Left lung (tissue), 10 donors: ENCODE data around the gene SPRING1. TPM values are rescaled to one million over a fixed set of nuclear protein-coding genes. Genes with fewer than 3 reads are reported as not detected.

ENCODE experiments used
- ATAC-seq: fragments of 200-7000 bp; cut with Tn5 transposase; one replicate; pipeline ENCODE4 v1.9.1; 2020; ENCODE audit warnings: moderate library complexity
- DNase-seq, 4 donors: peaks; one replicate each; pipeline ENCODE4 v3.0.0-alpha.2; 2013 to 2020
- H3K27ac ChIP-seq, 2 donors: fragments of 200-600 bp; sonication (generic) in 1 of 2; one replicate each; pipeline versions ENCODE4 v1.5.0 to v1.8.0; 2020 to 2021
- H3K27me3 ChIP-seq, 2 donors: fragments of 200-600 bp; sonication (generic) in 1 of 2; one replicate each; pipeline versions ENCODE4 v1.5.0 to v1.8.0; 2020 to 2021
- H3K36me3 ChIP-seq, 2 donors: fragments of 200-600 bp; sonication (generic) in 1 of 2; one replicate each; pipeline versions ENCODE4 v1.5.0 to v1.8.0; 2020 to 2021
- H3K4me1 ChIP-seq, 2 donors: fragments of 200-600 bp; one replicate each; pipeline ENCODE4 v1.8.0; 2021
- H3K4me3 ChIP-seq, 2 donors: fragments of 200-600 bp; sonication (generic) in 1 of 2; one replicate each; pipeline versions ENCODE4 v1.5.0 to v1.8.0; 2020 to 2021; ENCODE audit warnings: mild to moderate bottlenecking in 1 of 2
- H3K9me3 ChIP-seq, 2 donors: fragments of 200-600 bp; sonication (generic) in 1 of 2; one replicate each; pipeline versions ENCODE4 v1.5.0 to v1.8.0; 2020 to 2021
- CTCF ChIP-seq, 2 donors: fragments of 200-600 bp; sonication (generic) in 1 of 2; IDR thresholded peaks; one replicate each; pipeline versions ENCODE4 v1.5.0 to v1.8.0; 2021; ENCODE audit warnings: antibody characterized with exemption in 2 of 2
- intact Hi-C, 2 donors: fragments of 100-400 bp; cut with DNase I; formaldehyde crosslinking; loops; one replicate each; pipeline versions ENCODE4 v1.11.2 to v1.14.2; 2022
- polyA plus RNA-seq, 6 donors: library from polyadenylated mRNA; unstranded; fragments of 120-200 nt; gene quantifications; one replicate each; pipeline ENCODE4 v1.2.1, GENCODE V29; 2013; ENCODE audit not compliant: insufficient read length in 6 of 6
- total RNA-seq, 2 donors: library from RNA; stranded (reverse); fragmentation: NEBNext Ultra II Directional; extraction: Animal tissue kit (Norgen Biotek cat#: 25700); gene quantifications; one replicate each; pipeline ENCODE4 v1.2.1, GENCODE V29; 2021
- donor health status: DM: no; HTN: yes; CAD: no.
- donor health status: DM: no; HTN: no; CAD: no.

Gene SPRING1
- total and polyA plus RNA-seq, 8 donors = 20.7 to 90.5 (median 31.1) TPM

- H3K4me1 ChIP-seq = peaks cover 4 to 41% of the 10 kb centered on the region in 2 donors
- H3K4me3 ChIP-seq = no peak overlapping the region
- no peak overlapping the region for H3K27ac ChIP-seq
- DNase-seq = no peak
- ATAC-seq = no peak
- peaks cover 0 to 35% of the 10 kb centered on the region in 2 donors for H3K36me3 ChIP-seq
- no peak for TF ChIP-seq CTCF (IDR thresholded peaks at IDR 0.05)
- no peaks in the 10 kb centered on the region for H3K27me3 ChIP-seq
- intact Hi-C loops = no loop called here
- H3K9me3 ChIP-seq = no peaks in the 10 kb centered on the region
Measured at GRCh38 chr12:116735084-116735483, 2.8 kb downstream of the SPRING1 start.

- Histone ChIP-seq H3K27ac (no peak overlapping the region), H3K4me1 (peaks cover 4 to 41% of the 10 kb centered on the region in 2 donors), H3K9me3 (no peaks in the 10 kb centered on the region), H3K4me3 (no peak overlapping the region), H3K36me3 (peaks cover 0 to 41% of the 10 kb centered on the region in 2 donors), H3K27me3 (no peaks in the 10 kb centered on the region)
- no peak for DNase-seq
- ATAC-seq = no peak
- intact Hi-C loops = no loop called here
- TF ChIP-seq CTCF (IDR thresholded peaks at IDR 0.05) = no peak
Measured at GRCh38 chr12:116734156-116734768, 3.6 kb downstream of the SPRING1 start.

- Histone ChIP-seq H3K36me3 (peaks cover 0 to 51% of the 10 kb centered on the region in 2 donors), H3K9me3 (no peaks in the 10 kb centered on the region), H3K27me3 (no peaks in the 10 kb centered on the region), H3K27ac (no peak overlapping the region), H3K4me3 (no peak overlapping the region), H3K4me1 (peaks cover 7 to 48% of the 10 kb centered on the region in 2 donors)
- no peak for DNase-seq
- no peak for ATAC-seq
- intact Hi-C loops = no loop called here
- TF ChIP-seq CTCF (IDR thresholded peaks at IDR 0.05) = no peak
Measured at GRCh38 chr12:116731801-116732200, 6.1 kb downstream of the SPRING1 start.

GRCh38 chr12:116727891-116728290, 10.0 kb downstream of the SPRING1 start:
- DNase-seq = peak in 1 of 4 donors; percentile 40
- Histone ChIP-seq H3K9me3 (no peaks in the 10 kb centered on the region), H3K27ac (peak overlapping the region; percentile 6 to 49), H3K36me3 (peaks cover 4 to 29% of the 10 kb centered on the region in 2 donors), H3K27me3 (no peaks in the 10 kb centered on the region), H3K4me1 (peaks cover 7 to 28% of the 10 kb centered on the region in 2 donors), H3K4me3 (no peak overlapping the region)
- no peak for TF ChIP-seq CTCF (IDR thresholded peaks at IDR 0.05)
- ATAC-seq = peak; percentile 74
- intact Hi-C loops = no loop called here

- H3K4me1 ChIP-seq = peaks cover 7 to 27% of the 10 kb centered on the region in 2 donors
- DNase-seq (no peak), ATAC-seq (peak; percentile 63)
- intact Hi-C loops = no loop called here
- no peaks in the 10 kb centered on the region for H3K9me3 ChIP-seq
- H3K4me3 ChIP-seq = no peak overlapping the region
- no peak for TF ChIP-seq CTCF (IDR thresholded peaks at IDR 0.05)
- H3K27ac ChIP-seq = peak overlapping the region; percentile 6 to 49
- no peaks in the 10 kb centered on the region for H3K27me3 ChIP-seq
- H3K36me3 ChIP-seq = peaks cover 5 to 32% of the 10 kb centered on the region in 2 donors
Measured at GRCh38 chr12:116727261-116727660, 10.6 kb downstream of the SPRING1 start.
